Measurements from ENCODE around the gene ARSB. TPM values are rescaled to one million over a fixed set of nuclear protein-coding genes. Genes with fewer than 3 reads are reported as not detected.

The ARSB gene
- polyA plus RNA-seq, 2 of the 4 experiments (the other 2 are of a cell fraction) = 8.4 to 13.4 TPM

- FAIRE-seq (no peak), ATAC-seq (no peak), DNase-seq (ENCODE audit: low read depth in 1 of 2, low spot score in 1 of 2) (no peak)
- Histone ChIP-seq H3K27ac (no peak overlapping the region), H3K4me2 (no peak overlapping the region), H3K9me3 (no peaks in the 10 kb centered on the region), H3K4me3 (no peak overlapping the region), H3K4me1 (no peaks in the 10 kb centered on the region)
- no peak for TF ChIP-seq EHMT2 (IDR thresholded peaks at IDR 0.05; ENCODE audit: low read depth)
- TF ChIP-seq TP53 (CRISPR knock-in tag; IDR thresholded peaks at IDR 0.05) = no peak
- TF ChIP-seq HEYL (CRISPR knock-in tag; IDR thresholded peaks at IDR 0.05) = no peak
- TF ChIP-seq FOSB (CRISPR knock-in tag; IDR thresholded peaks at IDR 0.05) = no peak
- no peak for TF ChIP-seq HES2 (IDR thresholded peaks at IDR 0.05)
- TF ChIP-seq ZSCAN20 (CRISPR knock-in tag; IDR thresholded peaks at IDR 0.05) = no peak
- no peak for TF ChIP-seq ESRRA (IDR thresholded peaks at IDR 0.05; ENCODE audit: borderline replicate concordance, low read length)
- TF ChIP-seq MAX (IDR thresholded peaks at IDR 0.05) = no peak
- no peak for TF ChIP-seq CTCF (IDR thresholded peaks at IDR 0.05)
- TF ChIP-seq JUNB (IDR thresholded peaks at IDR 0.05) = no peak
- TF ChIP-seq MAZ (IDR thresholded peaks at IDR 0.05; ENCODE audit: borderline replicate concordance, low read depth, low read length) = no peak
- no peak for TF ChIP-seq PHF8 (IDR thresholded peaks at IDR 0.05; ENCODE audit: borderline replicate concordance, low read depth)
- TF ChIP-seq MYC (IDR thresholded peaks at IDR 0.05; ENCODE audit: borderline replicate concordance, low read length) = no peak
- no peak for TF ChIP-seq PBX3 (IDR thresholded peaks at IDR 0.05)
- no peak for TF ChIP-seq CEBPB (IDR thresholded peaks at IDR 0.05)
- CTCF ChIA-PET = no interaction called here
- POLR2A ChIA-PET = no interaction called here
- WGBS (ENCODE audit: missing lambda C conversion rate) = 70% methylated on average over 3 of the region's 3 CpGs
Measured at GRCh38 chr5:78845470-78845869, 139.6 kb downstream of the ARSB start.

GRCh38 chr5:78843436-78843835, 141.7 kb downstream of the ARSB start:
- DNase-seq (ENCODE audit: low read depth in 1 of 2, low spot score in 1 of 2) (no peak), ATAC-seq (no peak), FAIRE-seq (no peak)
- H3K9me3 ChIP-seq = no peaks in the 10 kb centered on the region
- H3K4me3 ChIP-seq = no peak overlapping the region
- H3K27ac ChIP-seq = no peak overlapping the region
- POLR2A ChIA-PET = no interaction called here
- H3K4me2 ChIP-seq = no peak overlapping the region
- H3K4me1 ChIP-seq = no peaks in the 10 kb centered on the region
- TF ChIP-seq RCOR1 (IDR thresholded peaks at IDR 0.05; ENCODE audit: low read depth, low read length) (no peak), EHMT2 (IDR thresholded peaks at IDR 0.05; ENCODE audit: low read depth) (no peak), GATA3 (IDR thresholded peaks at IDR 0.05; ENCODE audit: borderline replicate concordance) (no peak), ZSCAN20 (CRISPR knock-in tag; IDR thresholded peaks at IDR 0.05) (no peak), ATOH8 (CRISPR knock-in tag; IDR thresholded peaks at IDR 0.05; ENCODE audit: low read depth) (no peak), TFCP2L1 (CRISPR knock-in tag; IDR thresholded peaks at IDR 0.05) (no peak), CBX2 (IDR thresholded peaks at IDR 0.05; ENCODE audit: borderline replicate concordance, low read depth) (no peak), CEBPB (IDR thresholded peaks at IDR 0.05) (no peak), FOXS1 (CRISPR knock-in tag; IDR thresholded peaks at IDR 0.05) (no peak), MAZ (IDR thresholded peaks at IDR 0.05; ENCODE audit: borderline replicate concordance, low read depth, low read length) (no peak), KDM1A (IDR thresholded peaks at IDR 0.05; ENCODE audit: low read depth) (no peak), HMGXB4 (CRISPR knock-in tag; IDR thresholded peaks at IDR 0.05; ENCODE audit: borderline replicate concordance) (no peak), SMC3 (IDR thresholded peaks at IDR 0.05) (no peak), JUNB (IDR thresholded peaks at IDR 0.05) (no peak), ELK1 (IDR thresholded peaks at IDR 0.05; ENCODE audit: low read depth, low read length) (no peak), MAX (IDR thresholded peaks at IDR 0.05) (no peak), EHF (CRISPR knock-in tag; IDR thresholded peaks at IDR 0.05) (no peak), FOSB (CRISPR knock-in tag; IDR thresholded peaks at IDR 0.05) (no peak), FOSL2 (IDR thresholded peaks at IDR 0.05) (no peak), FOSL2 (CRISPR knock-in tag; IDR thresholded peaks at IDR 0.05) (no peak)
- CTCF ChIA-PET = no interaction called here
- 86% methylated on average over 1 of the region's 1 CpG for WGBS (ENCODE audit: missing lambda C conversion rate)

Measured in A549 (cell line).